K562 (cell line): Measurements from ENCODE around the gene BAZ2A. TPM values are rescaled to one million over a fixed set of nuclear protein-coding genes. Genes with fewer than 3 reads are reported as not detected.

Experiments used
- ATF4 ChIP-seq: fragments of 450-650 bp; formaldehyde crosslinking; IDR thresholded peaks from 2 replicates; pipeline ENCODE4 v1.4.0; 2022; ENCODE audit warnings: mild to moderate bottlenecking, moderate library complexity
- BRD4 ChIP-seq: fragments of 200-600 bp; sonication (generic); IDR thresholded peaks from 2 replicates; pipeline ENCODE4 v1.6.1; 2017; ENCODE audit warnings: inconsistent platforms
- CCNT2 ChIP-seq: IDR thresholded peaks from 2 replicates; pipeline ENCODE4 v1.6.1; 2011; ENCODE audit warnings: borderline replicate concordance, low read depth, mild to moderate bottlenecking, moderate library complexity, mixed read lengths, low read length; ENCODE audit not compliant: insufficient read length; ENCODE audit errors: extremely low read depth
- CHCHD3 ChIP-seq: fragments of 250-450 bp; sonication (Bioruptor Pico); IDR thresholded peaks from 2 replicates; pipeline ENCODE4 v2.1.2; 2022; ENCODE audit warnings: mild to moderate bottlenecking
- CREB1 ChIP-seq, 2 experiments: sonication (generic) in 1 of 2; formaldehyde crosslinking in 1 of 2; IDR thresholded peaks; 2 replicates each; pipeline versions ENCODE4 v1.6.1 to v1.8.0; 2012 to 2022; ENCODE audit warnings: inconsistent platforms in 1 of 2, mild to moderate bottlenecking in 1 of 2, missing genetic modification reagents in 1 of 2, moderate library complexity in 1 of 2
- DMBX1 ChIP-seq: fragments of 250-450 bp; sonication (Bioruptor Pico); IDR thresholded peaks from 2 replicates; pipeline ENCODE4 v1.8.0; 2022; ENCODE audit warnings: inconsistent platforms, mild to moderate bottlenecking, moderate library complexity, borderline replicate concordance
- HDAC8 ChIP-seq: fragments of 450-650 bp; IDR thresholded peaks from 2 replicates; pipeline ENCODE4 v1.6.1; 2016; ENCODE audit warnings: mild to moderate bottlenecking, missing genetic modification characterization, moderate library complexity, missing compliant biosample characterization
- IRF1 ChIP-seq: sonication (generic); formaldehyde crosslinking; IDR thresholded peaks from 2 replicates; pipeline ENCODE4 v1.8.0; 2022; ENCODE audit warnings: missing genetic modification reagents, mild to moderate bottlenecking, borderline replicate concordance
- MNT ChIP-seq, 2 experiments: fragments of 450-650 bp; conservative IDR thresholded peaks; 2 replicates each; pipeline ENCODE4 v1.6.1; 2017; ENCODE audit warnings: mild to moderate bottlenecking in 2 of 2, moderate library complexity in 2 of 2
- MTF1 ChIP-seq: fragments of 250-450 bp; sonication (Bioruptor Pico); IDR thresholded peaks from 2 replicates; pipeline ENCODE4 v1.9.0; 2021; ENCODE audit warnings: moderate library complexity, mild to moderate bottlenecking, inconsistent platforms, borderline replicate concordance
- MYNN ChIP-seq, 2 experiments: sonication (generic); formaldehyde crosslinking in 1 of 2; IDR thresholded peaks; 2 replicates each; pipeline versions ENCODE4 v1.5.0 to v1.6.1; 2016 to 2020; ENCODE audit warnings: antibody characterized with exemption in 1 of 2, missing genetic modification reagents in 1 of 2
- NUFIP1 ChIP-seq: fragments of 450-650 bp; IDR thresholded peaks from 2 replicates; pipeline ENCODE4 v1.6.1; 2018; ENCODE audit not compliant: partially characterized antibody
- SREBF2 ChIP-seq: sonication (generic); formaldehyde crosslinking; IDR thresholded peaks from 2 replicates; pipeline ENCODE4 v1.4.0; 2020; ENCODE audit warnings: mild to moderate bottlenecking, missing genetic modification reagents
- ZBTB5 ChIP-seq: fragments of 450-650 bp; IDR thresholded peaks from 2 replicates; pipeline ENCODE4 v1.6.1; 2017; ENCODE audit warnings: antibody characterized with exemption
- ZFP91 ChIP-seq: sonication (generic); formaldehyde crosslinking; IDR thresholded peaks from 2 replicates; pipeline ENCODE4 v1.8.0; 2022; ENCODE audit warnings: mild to moderate bottlenecking, missing genetic modification reagents
- ZNF449 ChIP-seq: fragments of 250-450 bp; sonication (Bioruptor Pico); IDR thresholded peaks from 2 replicates; pipeline ENCODE4 v1.8.0; 2022; ENCODE audit warnings: moderate library complexity, mild to moderate bottlenecking, inconsistent platforms
- polyA plus RNA-seq, 8 experiments: library from polyadenylated mRNA; depleted of rRNA in 4 of 8; stranded (reverse) in 5 of 8; unstranded in 3 of 8; fragments of >200 nt; fragmentation: Nextera tagmentation in 2 of 8; fragmentation: Illumina TruSeq in 1 of 8; extraction: Ambion mirVana in 2 of 8; extraction: Trizol in 1 of 8; gene quantifications; 2 replicates each; pipeline versions ENCODE4 v1.2.1 to v1.2.3, GENCODE V29; 2011 to 2014; ENCODE audit warnings: inconsistent platforms in 1 of 8, missing spikeins in 1 of 8
- total RNA-seq, 7 experiments: library from RNA; depleted of rRNA in 6 of 7; stranded (reverse); fragments of >200 nt in 6 of 7; fragmentation: Illumina TruSeq in 2 of 7; extraction: Trizol in 2 of 7; gene quantifications; 2 replicates each; pipeline versions ENCODE4 v1.2.1 to v1.2.3, GENCODE V29; 2011 to 2021; ENCODE audit warnings: low replicate concordance in 1 of 7

BAZ2A gene
- total and polyA plus RNA-seq, 9 of the 15 experiments (the other 6 are each of a cell fraction or from before 2014, with no cell fraction given) = 4.5 to 86.4 (median 26.2) TPM

GRCh38 chr12:56636675-56637540, 6.8 kb upstream of the BAZ2A start (continued):
- 0 out of 2 replicates have a peak, but pooled peaks have one; percentile 4 for TF ChIP-seq ZFP91
- TF ChIP-seq MNT (conservative IDR thresholded peaks at IDR 0.05) = peak; percentile 55 to 61; a peak in 3 of 4 replicates
- TF ChIP-seq HDAC8 (tag) = no peak
- no peak for TF ChIP-seq SREBF2 (CRISPR knock-in tag)
- TF ChIP-seq ZBTB5 = no peak
- no peak for TF ChIP-seq ZNF449 (CRISPR knock-in tag)
- TF ChIP-seq CHCHD3 (CRISPR knock-in tag) = 0 out of 2 replicates have a peak, but pooled peaks have one; percentile 8
- peak; percentile 88 for TF ChIP-seq MYNN (IDR thresholded peaks at IDR 0.05)
- no peak for TF ChIP-seq MYNN (CRISPR knock-in tag; IDR thresholded peaks at IDR 0.05)
- TF ChIP-seq NUFIP1 = no peak
- TF ChIP-seq IRF1 (CRISPR knock-in tag) = no peak
- TF ChIP-seq CREB1 (IDR thresholded peaks at IDR 0.05) = peak; percentile 70
- peak; percentile 81 for TF ChIP-seq CREB1 (CRISPR knock-in tag; IDR thresholded peaks at IDR 0.05)
- TF ChIP-seq DMBX1 (CRISPR knock-in tag) = peak; percentile 9; the same call in 1 of the 2 replicates
- 0 out of 2 replicates have a peak, but pooled peaks have one; percentile 52 for TF ChIP-seq MTF1 (CRISPR knock-in tag)
- TF ChIP-seq CCNT2 = no peak
- no peak for TF ChIP-seq ATF4 (CRISPR knock-in tag)
- no peak for TF ChIP-seq BRD4
